Right lobe of liver (tissue), 6 donors: ENCODE results near the gene KCTD2. TPM values are rescaled to one million over a fixed set of nuclear protein-coding genes. Genes with fewer than 3 reads are reported as not detected.

Experiments used
- ATAC-seq, 4 donors: fragments of 200-7000 bp; cut with Tn5 transposase; one replicate each; pipeline ENCODE4 v1.9.1; 2020; ENCODE audit warnings: mild to moderate bottlenecking in 4 of 4, moderate library complexity in 4 of 4
- DNase-seq, 3 donors: peaks; one replicate each; pipeline ENCODE4 v3.0.0-alpha.2; 2020
- H3K27ac ChIP-seq, 3 donors: fragments of 200-600 bp; one replicate each; pipeline ENCODE4 v1.8.0; 2022
- H3K27me3 ChIP-seq, 2 donors: fragments of 200-600 bp; one replicate each; pipeline ENCODE4 v1.8.0; 2022
- H3K36me3 ChIP-seq, 4 donors: fragments of 200-600 bp; sonication (generic) in 1 of 4; one replicate each; pipeline versions ENCODE4 v1.5.1 to v1.8.0; 2017 to 2022; ENCODE audit warnings: control low read depth in 1 of 4
- H3K4me1 ChIP-seq, 4 donors: fragments of 200-600 bp; sonication (generic) in 1 of 4; one replicate each; pipeline versions ENCODE4 v1.5.1 to v1.8.0; 2017 to 2022; ENCODE audit warnings: control low read depth in 1 of 4
- H3K4me3 ChIP-seq, 3 donors: fragments of 200-600 bp; one replicate each; pipeline ENCODE4 v1.8.0; 2022
- H3K9me3 ChIP-seq, 4 donors: fragments of 200-600 bp; sonication (generic) in 1 of 4; one replicate each; pipeline versions ENCODE4 v1.5.1 to v1.8.0; 2017 to 2022; ENCODE audit warnings: control low read depth in 1 of 4
- POLR2A ChIP-seq: fragments of 450-650 bp; IDR thresholded peaks from one replicate; pipeline ENCODE4 v1.6.1; 2017; ENCODE audit warnings: antibody characterized with exemption, mild to moderate bottlenecking
- WGBS: methylation state at CpG from one replicate; pipeline ENCODE4 v1.1.6; 2018; ENCODE audit warnings: low coverage, low lambda C conversion rate; ENCODE audit not compliant: insufficient coverage; ENCODE audit errors: missing lambda C conversion rate; 5-methylcytosine and 5-hydroxymethylcytosine counted together
- intact Hi-C, 2 donors: fragments of 100-400 bp; cut with DNase I; formaldehyde crosslinking; loops; one replicate each; pipeline versions ENCODE4 v1.11.2 to v1.14.1; 2022
- long read RNA-seq: library from polyadenylated mRNA; unstranded; transcript quantifications from one replicate; pipeline ENCODE4 v2.0.0, GENCODE V29; 2019
- total RNA-seq, 6 experiments: library from RNA; depleted of rRNA in 2 of 6; stranded (reverse); fragments of >200 nt in 2 of 6; fragmentation: NEBNext Ultra II Directional in 3 of 6; extraction: Animal tissue kit (Norgen Biotek cat#: 25700) in 3 of 6; gene quantifications; one replicate each; pipeline versions ENCODE4 v1.1.0 to v1.2.4, GENCODE V29; 2016 to 2023
- TF ChIP-seq, protein P1 (sequence below), 4 donors: fragments of 200-600 bp in 3 of 4; fragments of 450-650 bp in 1 of 4; IDR thresholded peaks; one replicate each; pipeline versions ENCODE4 v1.5.1 to v1.8.0; 2016 to 2022; ENCODE audit warnings: antibody characterized with exemption in 4 of 4, mild to moderate bottlenecking in 2 of 4
- donor health status: DM: no; HTN: yes; CAD: no.
- donor health status: DM: no; HTN: no; CAD: no.
- donor health status: DM: no; HTN: no; CAD: no.
- donor health status: DM: no; HTN: yes; CAD: no.
- donor health status: DM: no; HTN: yes; CAD: no.

KCTD2 gene, protein sequence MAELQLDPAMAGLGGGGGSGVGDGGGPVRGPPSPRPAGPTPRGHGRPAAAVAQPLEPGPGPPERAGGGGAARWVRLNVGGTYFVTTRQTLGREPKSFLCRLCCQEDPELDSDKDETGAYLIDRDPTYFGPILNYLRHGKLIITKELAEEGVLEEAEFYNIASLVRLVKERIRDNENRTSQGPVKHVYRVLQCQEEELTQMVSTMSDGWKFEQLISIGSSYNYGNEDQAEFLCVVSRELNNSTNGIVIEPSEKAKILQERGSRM
- 10 to 100 TPM in 1 of 6 experiments, 1 to 10 TPM in 5; 7.2 to 10.3 (median 8.1) TPM for total RNA-seq
- long read RNA-seq, partial matches to known transcripts, result 0 of 1 reads
- long read RNA-seq, other reads (novel, unspliced or antisense), result 1 of 1 reads

- Histone ChIP-seq H3K27ac (peak within 1 kb of the TSS; percentile 64 to 85 (median 79)), H3K9me3 (no peaks in the 10 kb centered on the region), H3K4me3 (peak within 1 kb of the TSS; percentile 51 to 97 (median 90)), H3K36me3 (peaks cover 0 to 14% (median 6%) of the 10 kb centered on the region in 4 donors), H3K4me1 (peaks cover 0 to 21% (median 10%) of the 10 kb centered on the region in 4 donors), H3K27me3 (no peaks in the 10 kb centered on the region)
- WGBS, result 1% methylated on average over 27 of the region's 72 CpGs
- peak; percentile 95 to 96 (median 96) for DNase-seq
- TF ChIP-seq, protein P1, sequence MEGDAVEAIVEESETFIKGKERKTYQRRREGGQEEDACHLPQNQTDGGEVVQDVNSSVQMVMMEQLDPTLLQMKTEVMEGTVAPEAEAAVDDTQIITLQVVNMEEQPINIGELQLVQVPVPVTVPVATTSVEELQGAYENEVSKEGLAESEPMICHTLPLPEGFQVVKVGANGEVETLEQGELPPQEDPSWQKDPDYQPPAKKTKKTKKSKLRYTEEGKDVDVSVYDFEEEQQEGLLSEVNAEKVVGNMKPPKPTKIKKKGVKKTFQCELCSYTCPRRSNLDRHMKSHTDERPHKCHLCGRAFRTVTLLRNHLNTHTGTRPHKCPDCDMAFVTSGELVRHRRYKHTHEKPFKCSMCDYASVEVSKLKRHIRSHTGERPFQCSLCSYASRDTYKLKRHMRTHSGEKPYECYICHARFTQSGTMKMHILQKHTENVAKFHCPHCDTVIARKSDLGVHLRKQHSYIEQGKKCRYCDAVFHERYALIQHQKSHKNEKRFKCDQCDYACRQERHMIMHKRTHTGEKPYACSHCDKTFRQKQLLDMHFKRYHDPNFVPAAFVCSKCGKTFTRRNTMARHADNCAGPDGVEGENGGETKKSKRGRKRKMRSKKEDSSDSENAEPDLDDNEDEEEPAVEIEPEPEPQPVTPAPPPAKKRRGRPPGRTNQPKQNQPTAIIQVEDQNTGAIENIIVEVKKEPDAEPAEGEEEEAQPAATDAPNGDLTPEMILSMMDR (IDR thresholded peaks at IDR 0.05), result peak in 1 of 4 donors; percentile 17
- peak; percentile 85 for TF ChIP-seq POLR2A
- ATAC-seq, result peak; percentile 96 to 100 (median 98)
- intact Hi-C loops, result no loop called here
Observed at GRCh38 chr17:75046407-75047289, at the start of gene KCTD2, which contains the start of gene ATP5PD. Gene KCTD2 (plus strand): TSS chr17:75047225. CDS start chr17:75047251, 26 bp downstream. Gene ATP5PD (minus strand): TSS chr17:75046969. CDS start chr17:75042650, 4,319 bp downstream.

- 88% methylated on average over 4 of the region's 6 CpGs for WGBS
- TF ChIP-seq, protein P1 (IDR thresholded peaks at IDR 0.05), result no peak
- TF ChIP-seq POLR2A, result no peak
- H3K36me3 ChIP-seq, result peaks cover 0 to 4% (median 0%) of the 10 kb centered on the region in 4 donors
- ATAC-seq (peak; percentile 11 to 49 (median 30)), DNase-seq (no peak)
- intact Hi-C loops, result no loop called here
- no peak overlapping the region for H3K4me3 ChIP-seq
- H3K9me3 ChIP-seq, result no peaks in the 10 kb centered on the region
- H3K4me1 ChIP-seq, result no peaks in the 10 kb centered on the region
- no peaks in the 10 kb centered on the region for H3K27me3 ChIP-seq
- no peak overlapping the region for H3K27ac ChIP-seq
Observed at GRCh38 chr17:74998783-74999182, 48.2 kb upstream of the KCTD2 start.

DNA sequence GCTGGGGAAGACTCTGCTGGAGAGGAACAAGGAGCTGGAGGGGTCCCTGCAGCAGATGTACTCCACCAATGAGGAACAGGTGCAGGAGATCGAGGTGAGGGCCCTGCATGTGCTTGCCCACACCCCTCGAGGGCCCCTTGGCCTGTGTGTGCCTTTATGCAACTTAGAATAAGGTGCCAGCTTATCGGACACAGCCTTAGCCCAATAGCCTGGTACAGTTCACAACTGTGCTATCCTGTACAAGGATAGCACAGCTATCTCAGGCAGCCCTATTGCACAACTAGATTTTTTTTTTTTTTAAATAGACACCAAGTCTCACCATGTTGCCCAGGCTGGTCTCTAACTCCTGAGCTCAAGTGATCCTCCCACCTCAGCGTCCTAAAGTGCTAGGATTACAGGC, 47.5 kb upstream of the KCTD2 start:
- no peak for ATAC-seq
- no peak for DNase-seq
- Histone ChIP-seq H3K9me3 (no peaks in the 10 kb centered on the region), H3K4me1 (no peaks in the 10 kb centered on the region), H3K4me3 (no peak overlapping the region), H3K27ac (no peak overlapping the region), H3K27me3 (no peaks in the 10 kb centered on the region), H3K36me3 (peaks cover 0 to 4% (median 0%) of the 10 kb centered on the region in 4 donors)
- WGBS, result 55% methylated on average over 1 of the region's 4 CpGs
- intact Hi-C loops, result no loop called here
- TF ChIP-seq, protein P1 (IDR thresholded peaks at IDR 0.05), result no peak
- TF ChIP-seq POLR2A, result no peak

- Histone ChIP-seq H3K4me3 (no peak overlapping the region), H3K27me3 (no peaks in the 10 kb centered on the region), H3K9me3 (no peaks in the 10 kb centered on the region), H3K27ac (no peak overlapping the region), H3K4me1 (no peaks in the 10 kb centered on the region), H3K36me3 (peaks cover 0 to 4% (median 0%) of the 10 kb centered on the region in 4 donors)
- DNase-seq (no peak), ATAC-seq (no peak)
- WGBS, result 80% methylated on average over 3 of the region's 15 CpGs
- intact Hi-C loops, result no loop called here
- no peak for TF ChIP-seq POLR2A
- TF ChIP-seq, protein P1 (IDR thresholded peaks at IDR 0.05), result no peak
Observed at GRCh38 chr17:75001915-75002843, 44.8 kb upstream of the KCTD2 start.
